OCI-LY7 (cell line): ENCODE measurements around the gene ZSCAN31. TPM values are rescaled to one million over a fixed set of nuclear protein-coding genes. Genes with fewer than 3 reads are reported as not detected.

Experiments
- BruUV-seq: library from RNA; stranded (reverse); fragments of 400-500 nt; replicated peaks from 2 replicates; lab custom pipeline; 2021; lab: Mats Ljungman, UMichigan
- CTCF ChIA-PET: fragments of 300-600 bp; sonication (Branson Sonifier 250); formaldehyde crosslinking; loops from one replicate; lab custom pipeline; 2022; ENCODE audit warnings: antibody characterized with exemption; ENCODE audit not compliant: unreplicated experiment; lab: Charles Lee
- POLR2A ChIA-PET: fragments of 300-600 bp; sonication (Branson Sonifier 250); formaldehyde crosslinking; loops from one replicate; lab custom pipeline; 2022; ENCODE audit warnings: antibody characterized with exemption; lab: Charles Lee
- DNase-seq: peaks from one replicate; pipeline ENCODE4 v3.0.0-alpha.2; 2015; ENCODE audit warnings: low spot score
- H2AFZ ChIP-seq: fragments of 200-600 bp; sonication (generic), shearing (Covaris generic); 2 replicates; pipeline ENCODE4 v1.6.1; 2014; ENCODE audit warnings: mild to moderate bottlenecking, antibody characterized with exemption, low read length, moderate library complexity
- H3K27ac ChIP-seq: fragments of 200-600 bp; sonication (generic); 2 replicates; pipeline ENCODE4 v1.5.1; 2014; ENCODE audit warnings: mixed run types, low read depth, mild to moderate bottlenecking, moderate library complexity, low read length, inconsistent platforms; ENCODE audit not compliant: poor library complexity, severe bottlenecking
- H3K36me3 ChIP-seq: fragments of 200-600 bp; sonication (generic); 2 replicates; pipeline ENCODE4 v1.6.1; 2014; ENCODE audit warnings: mild to moderate bottlenecking, antibody characterized with exemption, low read length, moderate library complexity, mixed read lengths; ENCODE audit not compliant: insufficient read depth
- H3K4me1 ChIP-seq: fragments of 200-600 bp; sonication (generic); 2 replicates; pipeline ENCODE4 v1.5.1; 2014; ENCODE audit warnings: mild to moderate bottlenecking, low read length; ENCODE audit not compliant: insufficient read depth, poor library complexity, severe bottlenecking
- H3K4me2 ChIP-seq: fragments of 200-600 bp; sonication (generic); 2 replicates; pipeline ENCODE4 v1.6.1; 2014; ENCODE audit warnings: mild to moderate bottlenecking, low read length
- H3K4me3 ChIP-seq: fragments of 200-600 bp; sonication (generic); 2 replicates; pipeline ENCODE4 v1.5.1; 2014; ENCODE audit warnings: mild to moderate bottlenecking, low read depth, low read length; ENCODE audit not compliant: poor library complexity, severe bottlenecking
- H3K79me2 ChIP-seq: fragments of 200-600 bp; sonication (generic); 2 replicates; pipeline ENCODE4 v1.6.1; 2016; ENCODE audit warnings: low read depth, mild to moderate bottlenecking, low read length, moderate library complexity, mixed read lengths; ENCODE audit not compliant: insufficient read depth
- H3K9me2 ChIP-seq: fragments of 200-600 bp; sonication (generic); 2 replicates; pipeline ENCODE4 v1.6.1; 2016; ENCODE audit warnings: mild to moderate bottlenecking, low read length, mixed read lengths; ENCODE audit not compliant: insufficient read depth
- H3K9me3 ChIP-seq: fragments of 200-600 bp; sonication (generic); 2 replicates; pipeline ENCODE4 v1.6.1; 2014; ENCODE audit warnings: mild to moderate bottlenecking, mixed run types, low read length, mixed read lengths
- H4K20me1 ChIP-seq: fragments of 200-600 bp; sonication (generic); 2 replicates; pipeline ENCODE4 v1.6.1; 2014; ENCODE audit warnings: mild to moderate bottlenecking, antibody characterized with exemption, low read length, moderate library complexity, mixed read lengths; ENCODE audit not compliant: insufficient read depth
- CTCF ChIP-seq: fragments of 200-600 bp; sonication (generic); conservative IDR thresholded peaks from 2 replicates; pipeline ENCODE4 v1.5.1; 2014; ENCODE audit warnings: mild to moderate bottlenecking, antibody characterized with exemption, low read length, moderate library complexity, mixed read lengths
- EZH2phosphoT487 ChIP-seq: fragments of 200-600 bp; sonication (generic); IDR thresholded peaks from 2 replicates; pipeline ENCODE4 v1.6.1; 2018; ENCODE audit warnings: low read depth, borderline replicate concordance, mild to moderate bottlenecking, mixed run types, antibody characterized with exemption, low read length, moderate library complexity, mixed read lengths
- intact Hi-C: fragments of 100-400 bp; cut with micrococcal nuclease; formaldehyde crosslinking; loops from one replicate; pipeline ENCODE4 v1.10.0; 2022; ENCODE audit not compliant: unreplicated experiment
- total RNA-seq, 2 experiments: library from RNA; depleted of rRNA in 1 of 2; stranded (reverse); fragments of >200 nt in 1 of 2; shearing (Covaris generic) in 1 of 2; gene quantifications; 2 replicates each; pipeline ENCODE4 v1.2.3, GENCODE V29; 2014 to 2022

Gene ZSCAN31
- total RNA-seq, 2 experiments from 2014 or later, result not detected

- Histone ChIP-seq H3K4me3 (no peak overlapping the region), H3K27ac (no peak overlapping the region), H3K4me2 (no peak overlapping the region), H4K20me1 (no peaks in the 10 kb centered on the region), H3K36me3 (no peaks in the 10 kb centered on the region), H3K4me1 (no peaks in the 10 kb centered on the region), H2AFZ (no peak overlapping the region), H3K9me3 (no peaks in the 10 kb centered on the region), H3K9me2 (no peaks in the 10 kb centered on the region), H3K79me2 (no peaks in the 10 kb centered on the region)
- no TSS peak for BruUV-seq
- TF ChIP-seq EZH2phosphoT487 (no peak), CTCF (no peak)
- ChIA-PET POLR2A (no interaction called here), CTCF (no interaction called here)
- intact Hi-C loops, result no loop called here
- DNase-seq, result no peak
Observed at GRCh38 chr6:28303570-28303969, 32.4 kb downstream of the ZSCAN31 start.

GRCh38 chr6:28296520-28297060 is 39.4 kb downstream of the ZSCAN31 start:
- Histone ChIP-seq H3K9me2 (no peaks in the 10 kb centered on the region), H3K9me3 (no peaks in the 10 kb centered on the region), H3K36me3 (no peaks in the 10 kb centered on the region), H3K27ac (no peak overlapping the region), H3K4me2 (no peak overlapping the region), H3K79me2 (no peaks in the 10 kb centered on the region), H3K4me3 (no peak overlapping the region), H2AFZ (no peak overlapping the region), H3K4me1 (no peaks in the 10 kb centered on the region), H4K20me1 (no peaks in the 10 kb centered on the region)
- DNase-seq, result no peak
- BruUV-seq, result no TSS peak
- POLR2A ChIA-PET, result no interaction called here
- TF ChIP-seq EZH2phosphoT487 (no peak), CTCF (no peak)
- intact Hi-C loops, result no loop called here
- CTCF ChIA-PET, result no interaction called here

GRCh38 chr6:28295326-28295725 is 40.6 kb downstream of the ZSCAN31 start:
- H2AFZ ChIP-seq, result no peak overlapping the region
- H3K79me2 ChIP-seq, result no peaks in the 10 kb centered on the region
- DNase-seq, result no peak
- H3K27ac ChIP-seq, result no peak overlapping the region
- CTCF ChIA-PET, result no interaction called here
- intact Hi-C loops, result no loop called here
- H3K9me2 ChIP-seq, result no peaks in the 10 kb centered on the region
- no peaks in the 10 kb centered on the region for H3K9me3 ChIP-seq
- TF ChIP-seq EZH2phosphoT487 (no peak), CTCF (no peak)
- H3K4me2 ChIP-seq, result no peak overlapping the region
- H4K20me1 ChIP-seq, result no peaks in the 10 kb centered on the region
- no peaks in the 10 kb centered on the region for H3K4me1 ChIP-seq
- no TSS peak for BruUV-seq
- POLR2A ChIA-PET, result no interaction called here
- H3K4me3 ChIP-seq, result no peak overlapping the region
- no peaks in the 10 kb centered on the region for H3K36me3 ChIP-seq
